Right cardiac atrium (tissue), 5 donors: ENCODE results near the gene FZD10. TPM values are rescaled to one million over a fixed set of nuclear protein-coding genes. Genes with fewer than 3 reads are reported as not detected.

Source experiments
- ATAC-seq, 2 donors: fragments of 200-7000 bp; cut with Tn5 transposase; one replicate each; pipeline versions ENCODE4 v1.8.0 to v1.9.1; 2020; ENCODE audit warnings: moderate library complexity in 2 of 2, mild to moderate bottlenecking in 1 of 2
- DNase-seq, 3 donors: peaks; one replicate each; pipeline ENCODE4 v3.0.0-alpha.2; 2020
- H3K27ac ChIP-seq: one replicate; pipeline ENCODE4 v1.5.1; 2013; ENCODE audit warnings: mild to moderate bottlenecking, low read length, control low read depth, moderate library complexity
- H3K27me3 ChIP-seq: one replicate; pipeline ENCODE4 v1.6.1; 2013; ENCODE audit not compliant: control insufficient read depth, insufficient read depth
- H3K4me1 ChIP-seq: one replicate; pipeline ENCODE4 v1.6.1; 2013; ENCODE audit warnings: low read length; ENCODE audit not compliant: control insufficient read depth, insufficient read depth
- H3K4me3 ChIP-seq: one replicate; pipeline ENCODE4 v1.5.1; 2013; ENCODE audit warnings: low read length, control low read depth
- H3K9me3 ChIP-seq: one replicate; pipeline ENCODE4 v1.6.1; 2013; ENCODE audit warnings: low read length; ENCODE audit not compliant: control insufficient read depth
- WGBS: extraction: QIAGEN DNeasy Blood & Tissue Kit; methylation state at CpG from one replicate; pipeline ENCODE4 v1.1.7; 2013; 5-methylcytosine and 5-hydroxymethylcytosine counted together
- intact Hi-C, 4 donors: fragments of 100-400 bp; cut with DNase I; formaldehyde crosslinking; loops; one replicate each; pipeline versions ENCODE4 v1.11.0 to v1.14.0; 2022 to 2023
- polyA plus RNA-seq: library from polyadenylated mRNA; stranded (reverse); fragments of 200-250 nt; gene quantifications from one replicate; pipeline ENCODE4 v1.2.3, GENCODE V29; 2013
- total RNA-seq, 4 donors: library from RNA; stranded (reverse); fragmentation: NEBNext Ultra II Directional; extraction: Animal tissue kit (Norgen Biotek cat#: 25700); gene quantifications; one replicate each; pipeline ENCODE4 v1.2.1, GENCODE V29; 2021
- donor health status: healthy with polysubstance abuse.
- donor health status: DM: no; HTN: yes; CAD: no.
- donor health status: DM: no; HTN: no; CAD: no.
- donor health status: DM: no; HTN: yes; CAD: no; lungs with severe emphysema.
- donor health status: DM: yes; HTN: yes; CAD: no.

The FZD10 gene
- total and polyA plus RNA-seq, 5 donors = 0.06 to 0.28 (median 0.19) TPM; not detected in 1

DNA sequence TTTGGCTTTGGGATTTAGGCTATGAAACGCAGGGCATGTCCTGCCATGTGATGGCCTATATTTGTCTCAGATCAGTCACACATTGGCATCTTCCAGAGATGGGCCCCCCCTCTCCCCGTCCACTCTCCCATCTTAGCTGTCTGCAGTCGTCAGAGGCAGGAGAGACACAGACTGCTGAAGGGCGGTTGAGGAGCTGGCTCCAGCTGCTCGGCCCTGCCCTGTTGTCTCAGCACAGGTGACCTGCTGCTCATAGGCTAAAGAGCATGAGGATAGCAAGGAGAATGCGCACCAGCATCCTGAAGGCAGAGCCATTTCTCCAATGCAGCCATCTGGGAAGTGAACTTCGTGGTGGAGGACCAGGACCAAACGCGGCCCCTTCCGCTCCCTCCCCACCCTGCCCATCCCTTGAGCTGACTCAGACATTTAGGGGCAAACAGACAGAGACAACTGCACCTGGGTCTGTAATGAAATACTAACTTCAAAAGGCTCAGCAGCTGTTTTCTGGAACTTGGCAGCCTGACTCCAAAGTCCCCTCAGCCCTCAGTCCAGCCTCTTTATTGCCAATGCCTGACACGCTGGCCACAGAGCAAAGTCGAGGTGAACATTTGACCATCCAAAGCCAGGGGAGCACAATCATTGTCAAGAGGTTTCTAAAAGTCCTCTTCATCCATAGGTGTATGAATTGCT, 22.3 kb downstream of the FZD10 start:
- DNase-seq (no peak), ATAC-seq (no peak)
- no peaks in the 10 kb centered on the region for H3K27me3 ChIP-seq

DNA sequence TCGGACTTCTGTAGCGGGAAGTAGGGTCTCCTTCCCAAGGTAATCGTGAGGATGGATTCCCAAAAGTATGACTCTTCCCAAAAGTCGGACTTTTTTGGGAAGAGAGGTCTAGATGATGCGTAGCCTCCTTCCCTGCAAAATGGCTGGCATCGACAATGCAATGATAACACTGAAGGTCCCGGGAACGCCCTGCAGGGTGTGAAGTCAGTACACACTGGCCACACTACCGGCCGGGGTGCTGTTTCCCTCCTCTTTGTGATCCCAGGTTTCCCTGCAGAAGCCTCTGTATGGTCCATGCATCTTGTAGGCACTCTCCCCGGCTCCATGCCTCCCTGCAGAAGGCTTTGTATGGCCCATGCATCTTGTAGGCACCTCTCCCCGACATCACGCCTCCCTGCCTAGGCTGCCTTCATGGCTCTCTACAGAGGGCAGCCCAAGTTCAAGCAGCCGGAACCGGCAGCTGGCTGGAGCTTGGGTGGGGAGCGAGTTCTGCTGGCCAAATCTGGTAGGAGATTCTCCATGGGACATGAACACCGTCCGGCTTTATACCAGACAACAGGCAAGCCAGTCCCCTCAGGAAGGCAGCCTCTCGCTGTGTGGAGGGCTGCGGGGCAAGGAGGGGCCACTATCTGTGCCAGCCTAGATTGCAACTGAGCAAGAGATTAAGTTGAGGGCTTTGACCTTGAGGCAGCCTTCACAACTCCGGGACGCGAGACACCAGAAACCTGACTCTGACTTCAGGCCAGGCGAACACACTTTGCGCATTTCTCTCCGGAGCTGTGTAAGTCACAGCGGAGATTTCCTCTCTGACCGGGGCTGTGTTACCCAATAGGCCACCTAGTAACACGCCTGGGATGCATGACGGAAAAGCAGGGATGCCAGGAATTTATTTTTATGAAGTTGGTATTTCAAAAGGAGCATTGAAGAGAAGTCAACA, 23.5 kb downstream of the FZD10 start:
- H3K4me3 ChIP-seq = no peak overlapping the region
- H3K9me3 ChIP-seq = peaks cover 2% of the 10 kb centered on the region
- DNase-seq (no peak), ATAC-seq (no peak)
- no peak overlapping the region for H3K27ac ChIP-seq
- H3K4me1 ChIP-seq = no peaks in the 10 kb centered on the region
- intact Hi-C loops = no loop called here
- H3K27me3 ChIP-seq = no peaks in the 10 kb centered on the region
- 79% methylated on average over 30 of the region's 30 CpGs for WGBS

More for the DNA sequence above, 22.3 kb downstream of the FZD10 start:
- no peak overlapping the region for H3K4me3 ChIP-seq
- H3K4me1 ChIP-seq = no peaks in the 10 kb centered on the region
- no peak overlapping the region for H3K27ac ChIP-seq
- H3K9me3 ChIP-seq = peaks cover 2% of the 10 kb centered on the region
- 77% methylated on average over 12 of the region's 12 CpGs for WGBS
- intact Hi-C loops = no loop called here

DNA sequence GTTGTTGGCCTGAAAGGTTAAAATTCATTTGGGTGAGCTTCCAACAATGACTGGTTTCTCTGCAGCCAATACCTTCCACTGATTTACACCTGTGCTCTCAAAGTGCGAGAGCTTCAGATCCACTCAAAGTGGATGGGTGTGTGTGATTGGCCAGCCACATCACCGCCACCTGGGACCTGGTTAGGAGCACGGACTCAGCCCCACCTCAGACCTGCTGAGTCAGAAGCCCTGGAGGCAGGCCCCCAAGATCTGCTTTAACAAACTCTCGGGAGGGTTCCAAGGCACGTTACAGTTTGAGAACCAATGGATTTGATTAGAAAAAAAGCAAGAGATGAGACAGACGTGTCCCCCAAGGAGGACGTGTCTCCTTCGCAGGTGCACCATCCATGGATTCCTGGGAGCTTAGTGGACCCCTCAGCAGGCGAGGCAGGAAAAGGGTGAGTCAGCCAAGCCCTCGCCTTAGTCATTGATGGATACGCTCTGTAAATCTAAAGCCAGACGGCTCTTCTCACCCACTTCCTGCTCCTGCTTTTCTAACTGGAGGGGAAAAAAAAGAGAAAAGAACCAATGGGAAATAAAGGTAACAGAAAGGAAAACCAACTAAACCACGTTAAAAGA, 24.5 kb downstream of the FZD10 start:
- H3K4me1 ChIP-seq = no peaks in the 10 kb centered on the region
- H3K27me3 ChIP-seq = no peaks in the 10 kb centered on the region
- ATAC-seq = no peak
- intact Hi-C loops = no loop called here
- H3K9me3 ChIP-seq = no peaks in the 10 kb centered on the region
- no peak overlapping the region for H3K4me3 ChIP-seq
- DNase-seq = no peak
- WGBS = 50% methylated on average over 13 of the region's 13 CpGs
- H3K27ac ChIP-seq = no peak overlapping the region

DNA sequence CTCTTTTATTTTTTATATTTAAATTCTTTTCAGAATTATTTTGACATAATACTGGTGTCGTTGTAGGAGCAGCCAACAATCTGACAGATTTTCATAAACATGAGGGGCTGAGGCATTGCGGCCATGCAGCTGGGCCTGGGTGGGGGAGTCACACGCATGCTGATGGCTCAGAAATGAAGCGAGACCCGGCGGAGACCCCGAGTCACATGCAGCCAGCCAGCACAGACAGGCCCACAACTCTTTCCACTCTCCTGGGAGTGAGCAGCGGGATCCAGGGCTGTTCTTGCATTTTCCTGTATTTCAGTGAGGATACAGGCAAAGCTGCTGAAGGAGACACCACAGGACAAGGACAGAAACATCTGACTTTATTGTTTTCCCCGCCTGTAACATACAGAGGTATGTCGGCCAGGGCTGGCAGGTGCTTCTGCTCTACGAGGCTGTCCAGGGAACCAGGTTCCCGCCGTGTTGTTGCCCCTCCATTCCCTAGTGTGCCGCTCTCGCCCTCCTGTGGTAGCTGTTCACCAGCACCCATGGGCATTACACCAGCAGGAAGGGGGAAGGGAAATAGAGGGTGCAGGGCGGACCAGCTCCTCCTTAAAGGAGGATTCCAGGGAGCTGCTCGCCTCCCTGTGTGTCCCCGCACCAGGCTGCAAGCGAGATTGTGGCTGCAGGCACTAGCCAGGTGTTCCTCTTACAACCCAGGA, 30.5 kb downstream of the FZD10 start:
- Histone ChIP-seq H3K4me1 (no peaks in the 10 kb centered on the region), H3K27me3 (no peaks in the 10 kb centered on the region), H3K9me3 (no peaks in the 10 kb centered on the region), H3K27ac (no peak overlapping the region), H3K4me3 (no peak overlapping the region)
- no peak for DNase-seq
- intact Hi-C loops = no loop called here
- WGBS = 53% methylated on average over 19 of the region's 19 CpGs
- ATAC-seq = no peak

DNA sequence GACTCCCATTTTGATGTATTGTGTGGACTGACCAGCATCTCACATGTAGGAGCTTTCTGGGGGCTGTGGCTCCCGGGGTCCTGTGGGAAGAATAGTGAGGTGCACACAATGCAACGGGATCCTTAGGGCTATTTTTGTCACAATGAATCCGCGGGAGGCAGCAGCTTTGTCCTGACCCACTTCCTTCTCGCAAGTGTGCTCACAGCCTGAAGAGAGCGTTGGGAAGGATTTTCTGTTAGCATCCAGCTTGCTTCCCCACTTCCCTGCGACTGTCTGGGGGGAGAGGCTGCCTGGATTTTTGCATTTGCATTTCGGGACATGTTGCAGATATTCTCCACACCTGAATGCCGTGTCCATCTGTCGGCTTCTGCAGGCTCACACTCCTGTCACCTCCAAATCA, 31.9 kb downstream of the FZD10 start:
- no peak overlapping the region for H3K4me3 ChIP-seq
- intact Hi-C loops = no loop called here
- no peaks in the 10 kb centered on the region for H3K4me1 ChIP-seq
- H3K27ac ChIP-seq = no peak overlapping the region
- WGBS = 47% methylated on average over 10 of the region's 10 CpGs
- no peaks in the 10 kb centered on the region for H3K27me3 ChIP-seq
- DNase-seq = no peak
- no peaks in the 10 kb centered on the region for H3K9me3 ChIP-seq
- no peak for ATAC-seq

DNA sequence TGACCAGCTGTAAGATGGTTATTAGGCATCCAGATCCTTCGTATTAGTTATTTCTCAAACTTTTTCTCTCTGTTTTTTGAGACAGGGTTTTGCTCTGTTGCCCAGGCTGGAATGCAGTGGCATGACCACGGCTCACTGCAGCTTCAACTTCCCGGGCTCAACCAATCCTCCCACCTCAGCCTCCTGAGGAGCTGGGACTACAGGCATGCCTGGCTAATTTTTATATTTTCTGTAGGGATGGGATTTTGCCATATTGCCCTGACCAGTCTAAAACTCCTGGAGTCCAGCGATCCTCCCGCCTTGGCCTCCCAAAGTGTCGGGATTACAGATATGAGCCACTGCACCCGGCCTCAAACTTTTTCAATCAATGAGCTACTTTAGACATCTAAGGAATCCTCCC, 33.1 kb downstream of the FZD10 start:
- no peak for ATAC-seq
- Histone ChIP-seq H3K4me3 (no peak overlapping the region), H3K4me1 (no peaks in the 10 kb centered on the region), H3K27me3 (no peaks in the 10 kb centered on the region), H3K9me3 (no peaks in the 10 kb centered on the region), H3K27ac (no peak overlapping the region)
- intact Hi-C loops = no loop called here
- 90% methylated on average over 7 of the region's 7 CpGs for WGBS
- no peak for DNase-seq

DNA sequence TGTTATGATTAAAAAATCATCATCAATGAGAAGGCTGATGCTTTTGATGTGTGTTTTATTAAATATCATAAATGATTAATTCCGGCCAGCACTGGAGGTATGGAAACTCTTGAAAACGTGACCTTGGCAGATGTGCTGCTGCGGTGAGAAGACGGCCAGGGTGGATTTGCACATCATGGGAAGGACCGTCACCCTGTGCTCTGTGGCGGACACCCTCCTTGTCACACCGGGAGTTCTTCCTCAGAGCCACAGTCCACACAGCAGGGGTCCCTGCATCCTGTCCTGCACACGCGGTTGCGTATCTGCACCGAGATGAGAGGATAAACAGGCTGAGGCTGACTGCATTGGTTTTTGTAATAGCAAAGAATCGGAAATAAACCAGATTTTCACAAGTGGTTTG, 33.5 kb downstream of the FZD10 start:
- intact Hi-C loops = no loop called here
- H3K9me3 ChIP-seq = no peaks in the 10 kb centered on the region
- DNase-seq (no peak), ATAC-seq (no peak)
- no peaks in the 10 kb centered on the region for H3K4me1 ChIP-seq
- WGBS = 68% methylated on average over 12 of the region's 12 CpGs
- H3K4me3 ChIP-seq = no peak overlapping the region
- no peaks in the 10 kb centered on the region for H3K27me3 ChIP-seq
- no peak overlapping the region for H3K27ac ChIP-seq

DNA sequence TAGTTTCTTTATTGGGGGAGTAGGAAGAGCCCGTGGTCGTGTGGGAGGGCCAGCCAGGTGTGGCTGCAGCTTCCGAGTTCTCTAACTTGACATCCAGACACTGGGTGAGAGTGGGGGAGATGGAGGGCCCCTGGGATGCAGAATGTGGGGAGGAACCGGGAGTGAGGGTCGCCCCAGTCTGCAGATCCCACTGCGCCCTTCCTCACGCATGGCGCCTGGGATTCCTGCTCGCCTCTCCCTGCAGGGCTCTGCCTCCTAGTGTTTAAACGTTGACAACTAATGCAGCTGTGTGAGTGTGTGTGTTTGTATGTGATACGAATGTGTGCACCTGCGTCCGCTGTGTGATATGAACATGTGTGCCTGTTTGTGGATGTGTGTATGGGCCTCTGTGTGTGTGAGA, 34.6 kb downstream of the FZD10 start:
- no peaks in the 10 kb centered on the region for H3K27me3 ChIP-seq
- ATAC-seq = no peak

DNA sequence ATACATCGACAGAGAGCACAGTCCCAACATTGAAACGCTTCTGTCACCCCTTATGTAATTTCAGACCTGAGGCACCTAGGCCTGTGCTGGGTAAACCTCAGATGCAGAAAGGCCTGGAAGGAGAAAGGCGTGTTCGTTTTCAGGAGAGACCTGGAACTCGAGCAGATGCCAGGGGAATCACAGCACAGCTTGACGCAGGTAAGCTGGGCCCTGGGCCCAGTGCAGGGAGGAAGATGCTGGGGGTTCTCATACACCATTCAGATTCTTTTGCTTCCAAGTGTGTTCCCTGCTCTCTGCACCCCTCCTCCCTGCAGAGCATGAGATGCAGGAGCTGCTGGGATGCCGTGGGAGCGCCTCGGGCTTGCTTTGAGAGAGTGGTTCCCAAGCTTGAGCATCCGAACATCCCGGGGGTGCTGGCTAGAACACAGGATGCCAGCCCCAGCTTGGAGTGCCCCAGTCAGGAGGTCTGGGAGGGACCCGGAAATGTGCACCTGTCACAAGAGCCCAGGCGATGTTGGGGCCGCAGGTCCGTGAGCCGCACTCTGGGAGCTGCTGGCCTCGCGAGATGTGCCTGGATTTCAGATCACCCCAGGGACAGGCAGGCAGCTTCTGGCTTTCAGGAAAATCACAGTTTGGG, 35.9 kb downstream of the FZD10 start:
- no peak for DNase-seq
- intact Hi-C loops = no loop called here

More for the DNA sequence above, 34.6 kb downstream of the FZD10 start:
- no peak for DNase-seq
- Histone ChIP-seq H3K9me3 (no peaks in the 10 kb centered on the region), H3K27ac (no peak overlapping the region), H3K4me3 (no peak overlapping the region), H3K4me1 (no peaks in the 10 kb centered on the region)
- WGBS = 59% methylated on average over 13 of the region's 13 CpGs
- intact Hi-C loops = no loop called here

DNA sequence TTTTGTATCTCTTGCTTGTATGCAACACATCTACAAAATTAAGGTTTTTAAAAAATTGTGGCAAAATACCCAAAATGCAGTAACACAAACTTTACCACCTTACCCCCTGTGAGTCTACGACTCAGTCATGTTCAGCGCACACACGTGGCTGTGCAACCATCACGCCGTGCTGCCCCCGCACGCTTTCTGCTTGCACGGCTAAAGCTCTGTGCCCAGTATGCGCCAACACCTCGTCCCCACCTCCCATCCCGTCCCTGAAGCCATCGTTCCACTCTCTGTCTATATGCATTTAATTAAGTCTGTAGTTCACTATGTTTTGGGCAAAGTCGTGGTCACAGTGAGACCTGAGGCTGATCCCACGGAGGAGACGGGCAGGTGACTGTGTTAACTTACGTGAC, 36.4 kb downstream of the FZD10 start:
- Histone ChIP-seq H3K27ac (no peak overlapping the region), H3K4me1 (no peaks in the 10 kb centered on the region), H3K27me3 (no peaks in the 10 kb centered on the region), H3K9me3 (no peaks in the 10 kb centered on the region), H3K4me3 (no peak overlapping the region)
- ATAC-seq (no peak), DNase-seq (no peak)
- 88% methylated on average over 16 of the region's 16 CpGs for WGBS
- intact Hi-C loops = no loop called here

More for the DNA sequence above, 35.9 kb downstream of the FZD10 start:
- Histone ChIP-seq H3K4me1 (no peaks in the 10 kb centered on the region), H3K4me3 (no peak overlapping the region), H3K9me3 (no peaks in the 10 kb centered on the region), H3K27me3 (no peaks in the 10 kb centered on the region), H3K27ac (no peak overlapping the region)
- WGBS = 82% methylated on average over 18 of the region's 18 CpGs
- ATAC-seq = no peak
